Body of pancreas (tissue), 4 donors: ENCODE measurements around the gene SCN2B. TPM values are rescaled to one million over a fixed set of nuclear protein-coding genes. Genes with fewer than 3 reads are reported as not detected.

Experiments used
- ATAC-seq: fragments of 150-250 bp; one replicate; pipeline ENCODE4 v1.9.1; 2016
- DNase-seq, 4 donors: peaks; one replicate each; pipeline ENCODE4 v3.0.0-alpha.2; 2019
- H3K27ac ChIP-seq, 4 donors: fragments of 200-600 bp; sonication (generic); 1 replicate in 3 of 4; 2 replicates in 1 of 4; pipeline versions ENCODE4 v1.5.1 to v1.6.1; 2016 to 2019; ENCODE audit warnings: mild to moderate bottlenecking in 1 of 4, mixed read lengths in 1 of 4, moderate library complexity in 1 of 4
- H3K27me3 ChIP-seq, 2 donors: fragments of 200-600 bp; sonication (generic); one replicate each; pipeline ENCODE4 v1.6.0; 2016; ENCODE audit warnings: mild to moderate bottlenecking in 1 of 2
- H3K36me3 ChIP-seq, 2 donors: fragments of 200-600 bp; sonication (generic); replicated peaks in 1 of 2; 2 replicates each; pipeline ENCODE4 v1.5.1; 2016; ENCODE audit warnings: low read depth in 2 of 2; ENCODE audit not compliant: insufficient read depth in 1 of 2
- H3K4me1 ChIP-seq: fragments of 200-600 bp; sonication (generic); one replicate; pipeline ENCODE4 v1.6.0; 2016
- H3K4me3 ChIP-seq, 2 donors: fragments of 200-600 bp; sonication (generic); 1 replicate in 1 of 2; 2 replicates in 1 of 2; pipeline ENCODE4 v1.5.1; 2016 to 2019
- H3K9me3 ChIP-seq, 3 donors: fragments of 200-600 bp; sonication (generic); 1 replicate in 2 of 3; 2 replicates in 1 of 3; pipeline ENCODE4 v1.5.1; 2016
- CTCF ChIP-seq, 7 experiments: fragments of 450-650 bp in 4 of 7; fragments of 200-600 bp in 3 of 7; sonication (generic) in 3 of 7; IDR thresholded peaks; one replicate each; pipeline ENCODE4 v1.5.1; 2016 to 2019; ENCODE audit warnings: antibody characterized with exemption in 7 of 7
- POLR2A ChIP-seq, 3 donors: fragments of 450-650 bp; IDR thresholded peaks; one replicate each; pipeline ENCODE4 v1.6.1; 2016; ENCODE audit warnings: antibody characterized with exemption in 3 of 3, mild to moderate bottlenecking in 2 of 3
- WGBS, 2 donors: methylation state at CpG; one replicate each; pipeline ENCODE4 v1.1.5; 2017; 5-methylcytosine and 5-hydroxymethylcytosine counted together
- intact Hi-C: fragments of 100-400 bp; cut with DNase I; formaldehyde crosslinking; loops from one replicate; pipeline ENCODE4 v1.15.1; 2023
- total RNA-seq, 2 donors: library from RNA; depleted of rRNA; stranded (reverse); fragments of >200 nt; gene quantifications; one replicate each; pipeline ENCODE4 v1.1.0, GENCODE V29; 2016

The SCN2B gene
- total RNA-seq, 2 donors from 2014 or later, result under 0.01 TPM; not detected in 1

DNA sequence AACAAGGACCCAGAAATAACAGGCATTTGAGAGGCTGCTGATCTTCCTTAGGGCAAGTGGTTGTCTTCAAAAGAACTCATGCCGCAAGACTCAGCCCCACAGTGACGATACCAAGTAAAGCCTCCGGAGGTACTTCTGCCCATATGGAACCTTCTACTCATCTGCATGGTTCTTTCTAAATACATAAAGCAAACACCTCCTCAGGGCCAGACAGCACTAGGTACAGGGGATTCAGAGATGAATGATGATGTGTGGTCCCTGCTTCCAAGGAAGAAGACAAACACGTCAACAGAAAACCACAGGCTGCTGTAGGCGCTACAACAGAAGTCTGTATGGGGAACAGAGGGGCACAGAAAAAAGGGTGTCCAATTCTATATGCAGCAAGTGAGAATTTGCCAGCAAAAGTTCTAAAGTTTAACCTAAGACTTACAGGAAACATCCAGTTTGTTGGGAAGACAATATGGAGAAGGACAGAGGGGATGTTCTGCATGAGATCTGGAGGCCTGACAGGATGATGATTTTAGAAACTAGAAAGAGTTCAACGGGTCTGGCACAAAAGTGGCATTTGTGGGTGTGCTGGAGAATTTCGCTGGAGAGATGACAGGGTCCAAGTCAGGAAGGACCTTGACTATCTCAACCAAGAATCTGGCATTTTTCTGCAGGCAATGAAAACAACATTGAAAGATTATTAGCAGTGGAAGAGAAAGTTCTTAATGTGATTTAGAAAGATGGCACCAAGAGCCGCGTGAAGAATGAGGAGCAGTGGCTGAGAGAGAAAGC lies 24.7 kb upstream of the SCN2B start:
- Histone ChIP-seq H3K9me3 (no peaks in the 10 kb centered on the region), H3K4me3 (no peak overlapping the region), H3K36me3 (no peaks in the 10 kb centered on the region), H3K27me3 (no peaks in the 10 kb centered on the region), H3K27ac (no peak overlapping the region), H3K4me1 (peaks cover 24% of the 10 kb centered on the region)
- ATAC-seq (no peak), DNase-seq (no peak)
- TF ChIP-seq POLR2A (IDR thresholded peaks at IDR 0.05) (no peak), CTCF (IDR thresholded peaks at IDR 0.05) (no peak)
- intact Hi-C loops, result loop anchor here (5.0 kb wide), 1 partner anchor 86 kb away; no protein-coding TSS in a partner anchor
- 88 to 91% methylated on average over 9 of the region's 9 CpGs for WGBS, 2 donors

GRCh38 chr11:118200497-118200896 lies 24.1 kb upstream of the SCN2B start:
- Histone ChIP-seq H3K27ac (no peak overlapping the region), H3K9me3 (no peaks in the 10 kb centered on the region), H3K4me3 (no peak overlapping the region), H3K36me3 (no peaks in the 10 kb centered on the region), H3K4me1 (peaks cover 30% of the 10 kb centered on the region), H3K27me3 (no peaks in the 10 kb centered on the region)
- DNase-seq (no peak), ATAC-seq (no peak)
- TF ChIP-seq CTCF (IDR thresholded peaks at IDR 0.05) (no peak), POLR2A (IDR thresholded peaks at IDR 0.05) (no peak)
- intact Hi-C loops, result loop anchor here (5.0 kb wide), 1 partner anchor 87 kb away; no protein-coding TSS in a partner anchor
- WGBS, 2 donors, result 85 to 87% methylated on average over 5 of the region's 5 CpGs

DNA sequence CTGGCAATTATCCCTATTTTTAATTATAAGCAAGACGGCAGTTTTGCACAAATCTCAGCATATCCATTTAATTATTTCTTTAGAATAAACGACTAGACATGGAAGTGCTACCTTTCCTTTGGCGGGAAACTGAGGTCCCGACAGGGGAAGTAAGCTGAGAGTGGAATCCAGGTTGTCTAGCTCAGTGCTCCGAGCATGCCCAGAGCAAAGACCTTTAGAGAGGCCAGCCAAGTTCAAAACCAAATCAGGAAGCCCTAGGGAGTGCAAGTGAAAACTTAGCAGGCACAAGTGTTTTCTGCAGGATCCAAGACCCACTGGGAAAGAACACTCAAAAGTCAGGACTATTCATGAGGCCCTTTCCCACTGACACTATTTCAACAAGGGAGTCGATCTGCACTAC lies 22.7 kb upstream of the SCN2B start:
- no peaks in the 10 kb centered on the region for H3K9me3 ChIP-seq
- H3K27ac ChIP-seq, result no peak overlapping the region
- no peak overlapping the region for H3K4me3 ChIP-seq
- ATAC-seq (no peak), DNase-seq (no peak)
- no peaks in the 10 kb centered on the region for H3K36me3 ChIP-seq
- intact Hi-C loops, result no loop called here
- no peaks in the 10 kb centered on the region for H3K27me3 ChIP-seq
- peaks cover 43% of the 10 kb centered on the region for H3K4me1 ChIP-seq
- WGBS, 2 donors, result 76 to 87% methylated on average over 6 of the region's 6 CpGs
- TF ChIP-seq CTCF (IDR thresholded peaks at IDR 0.05) (no peak), POLR2A (IDR thresholded peaks at IDR 0.05) (no peak)

GRCh38 chr11:118198370-118198769 lies 21.9 kb upstream of the SCN2B start:
- Histone ChIP-seq H3K4me1 (peaks cover 51% of the 10 kb centered on the region), H3K9me3 (no peaks in the 10 kb centered on the region), H3K27ac (no peak overlapping the region), H3K27me3 (no peaks in the 10 kb centered on the region), H3K36me3 (no peaks in the 10 kb centered on the region), H3K4me3 (no peak overlapping the region)
- DNase-seq (peak; percentile 83 to 89 (median 84)), ATAC-seq (peak; percentile 32)
- TF ChIP-seq POLR2A (IDR thresholded peaks at IDR 0.05), result no peak
- peak; percentile 67 to 92 (median 86) for TF ChIP-seq CTCF (IDR thresholded peaks at IDR 0.05)
- WGBS, 2 donors, result 0% methylated on average over 8 to 9 of the region's 9 CpGs
- intact Hi-C loops, result no loop called here
